Transverse colon (tissue), 4 donors: ENCODE measurements around the gene RUVBL2.

ENCODE experiments used
- EP300 ChIP-seq: sonication (generic); formaldehyde crosslinking; IDR thresholded peaks from one replicate; pipeline ENCODE4 v1.6.1; 2017; ENCODE audit warnings: antibody characterized with exemption, low read depth
- POLR2A ChIP-seq: fragments of 450-650 bp; IDR thresholded peaks from one replicate; pipeline ENCODE4 v1.6.1; 2016; ENCODE audit warnings: antibody characterized with exemption, mild to moderate bottlenecking, moderate library complexity
- POLR2AphosphoS5 ChIP-seq, 3 donors: sonication (generic); formaldehyde crosslinking; IDR thresholded peaks; one replicate each; pipeline ENCODE4 v1.6.1; 2016; ENCODE audit warnings: antibody characterized with exemption in 3 of 3
- TF ChIP-seq, protein P1 (sequence below), 5 experiments: fragments of 200-600 bp in 3 of 5; fragments of 450-650 bp in 2 of 5; sonication (generic) in 3 of 5; IDR thresholded peaks; 1 replicate in 2 of 5; 2 replicates in 3 of 5; pipeline ENCODE4 v1.5.1; 2016 to 2017; ENCODE audit warnings: antibody characterized with exemption in 5 of 5, inconsistent platforms in 3 of 5, mild to moderate bottlenecking in 2 of 5, moderate library complexity in 1 of 5

DNA sequence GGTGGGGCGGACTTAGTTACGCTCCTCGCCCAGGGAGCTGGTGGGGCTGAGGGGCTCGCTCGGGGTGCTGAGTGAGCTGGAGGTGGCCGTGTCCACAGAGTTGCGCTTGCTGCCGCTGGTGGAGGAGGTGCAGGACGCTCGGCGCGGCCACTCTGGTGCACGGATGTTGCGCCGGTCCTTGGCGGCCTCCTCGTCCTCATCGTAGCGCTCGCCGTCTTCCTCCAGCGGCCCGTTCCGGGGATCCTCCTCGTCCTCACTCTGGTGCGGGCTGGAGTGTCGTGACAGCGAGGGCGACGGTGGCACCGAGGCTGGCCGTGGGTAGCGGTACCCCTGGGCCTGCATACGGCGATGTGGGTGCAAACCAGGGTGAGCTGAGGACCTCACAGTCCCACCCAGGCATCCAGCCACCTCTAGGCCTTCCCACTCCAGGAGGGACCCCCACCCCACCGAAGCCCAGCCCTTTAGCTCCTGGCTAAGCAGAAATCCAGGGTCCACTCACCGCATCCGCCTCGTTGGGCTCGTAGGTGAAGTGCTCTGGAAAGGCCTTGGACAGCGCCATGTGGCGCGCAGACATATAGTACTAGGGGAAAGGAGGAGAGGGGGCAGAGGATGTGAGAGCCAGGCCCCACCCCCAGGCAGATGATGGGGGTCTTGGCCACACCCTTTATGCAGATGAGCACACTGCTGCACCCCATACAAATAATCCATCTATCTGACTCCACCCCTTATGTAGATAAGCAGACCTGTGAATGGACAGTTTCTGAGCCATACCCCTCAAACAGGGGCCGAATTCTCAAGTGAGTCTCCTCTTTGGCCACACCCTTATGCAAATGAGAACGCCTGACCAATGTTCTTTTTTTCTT, 24.2 kb upstream of the RUVBL2 start:
- TF ChIP-seq, protein P1, sequence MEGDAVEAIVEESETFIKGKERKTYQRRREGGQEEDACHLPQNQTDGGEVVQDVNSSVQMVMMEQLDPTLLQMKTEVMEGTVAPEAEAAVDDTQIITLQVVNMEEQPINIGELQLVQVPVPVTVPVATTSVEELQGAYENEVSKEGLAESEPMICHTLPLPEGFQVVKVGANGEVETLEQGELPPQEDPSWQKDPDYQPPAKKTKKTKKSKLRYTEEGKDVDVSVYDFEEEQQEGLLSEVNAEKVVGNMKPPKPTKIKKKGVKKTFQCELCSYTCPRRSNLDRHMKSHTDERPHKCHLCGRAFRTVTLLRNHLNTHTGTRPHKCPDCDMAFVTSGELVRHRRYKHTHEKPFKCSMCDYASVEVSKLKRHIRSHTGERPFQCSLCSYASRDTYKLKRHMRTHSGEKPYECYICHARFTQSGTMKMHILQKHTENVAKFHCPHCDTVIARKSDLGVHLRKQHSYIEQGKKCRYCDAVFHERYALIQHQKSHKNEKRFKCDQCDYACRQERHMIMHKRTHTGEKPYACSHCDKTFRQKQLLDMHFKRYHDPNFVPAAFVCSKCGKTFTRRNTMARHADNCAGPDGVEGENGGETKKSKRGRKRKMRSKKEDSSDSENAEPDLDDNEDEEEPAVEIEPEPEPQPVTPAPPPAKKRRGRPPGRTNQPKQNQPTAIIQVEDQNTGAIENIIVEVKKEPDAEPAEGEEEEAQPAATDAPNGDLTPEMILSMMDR (IDR thresholded peaks at IDR 0.05): no peak
- TF ChIP-seq POLR2A: no peak
- TF ChIP-seq POLR2AphosphoS5 (IDR thresholded peaks at IDR 0.05): peak in 1 of 3 donors; percentile 48
- TF ChIP-seq EP300: no peak
